ENCODE measurements around the gene ANKMY1.

Gene ANKMY1

DNA sequence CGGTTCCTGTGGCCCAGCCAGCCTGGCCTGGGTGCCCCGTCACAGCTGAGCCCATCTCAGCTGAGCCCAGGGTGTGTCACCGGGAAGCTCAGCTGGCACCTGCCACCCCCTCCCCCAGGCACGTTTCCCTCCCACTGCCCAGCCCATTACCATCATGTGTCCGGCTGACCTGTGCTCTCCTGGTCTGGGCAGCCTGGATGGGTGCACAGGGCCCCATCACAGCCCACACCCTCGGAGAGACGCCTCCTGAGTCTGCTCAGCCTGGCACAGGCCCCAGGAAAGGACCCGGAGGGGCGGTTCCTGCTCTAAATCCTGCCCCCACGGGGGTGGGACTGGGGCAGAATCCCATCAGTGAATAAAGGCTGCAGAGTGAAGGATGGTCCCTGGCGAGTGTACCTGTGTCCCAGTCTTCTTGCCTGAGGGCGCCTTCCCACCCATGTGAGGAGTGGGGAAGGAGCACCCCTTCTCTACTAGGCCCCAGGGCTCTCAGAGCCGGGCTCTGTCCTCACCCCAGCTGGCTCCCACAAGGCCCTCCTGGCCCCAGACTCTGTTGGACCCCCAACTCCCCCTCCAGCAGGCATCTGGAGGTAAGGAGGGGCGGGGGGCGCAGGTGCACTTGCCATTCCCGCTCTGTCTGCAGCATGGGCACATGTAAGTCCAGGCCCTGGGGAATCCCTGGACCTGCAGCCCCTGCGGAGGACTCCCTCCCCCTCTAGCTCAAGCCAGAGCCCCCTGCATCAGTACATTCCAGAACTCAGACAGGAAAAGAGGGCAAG is 101.2 kb downstream of the ANKMY1 start:
- DNase-seq, result no peak

DNA sequence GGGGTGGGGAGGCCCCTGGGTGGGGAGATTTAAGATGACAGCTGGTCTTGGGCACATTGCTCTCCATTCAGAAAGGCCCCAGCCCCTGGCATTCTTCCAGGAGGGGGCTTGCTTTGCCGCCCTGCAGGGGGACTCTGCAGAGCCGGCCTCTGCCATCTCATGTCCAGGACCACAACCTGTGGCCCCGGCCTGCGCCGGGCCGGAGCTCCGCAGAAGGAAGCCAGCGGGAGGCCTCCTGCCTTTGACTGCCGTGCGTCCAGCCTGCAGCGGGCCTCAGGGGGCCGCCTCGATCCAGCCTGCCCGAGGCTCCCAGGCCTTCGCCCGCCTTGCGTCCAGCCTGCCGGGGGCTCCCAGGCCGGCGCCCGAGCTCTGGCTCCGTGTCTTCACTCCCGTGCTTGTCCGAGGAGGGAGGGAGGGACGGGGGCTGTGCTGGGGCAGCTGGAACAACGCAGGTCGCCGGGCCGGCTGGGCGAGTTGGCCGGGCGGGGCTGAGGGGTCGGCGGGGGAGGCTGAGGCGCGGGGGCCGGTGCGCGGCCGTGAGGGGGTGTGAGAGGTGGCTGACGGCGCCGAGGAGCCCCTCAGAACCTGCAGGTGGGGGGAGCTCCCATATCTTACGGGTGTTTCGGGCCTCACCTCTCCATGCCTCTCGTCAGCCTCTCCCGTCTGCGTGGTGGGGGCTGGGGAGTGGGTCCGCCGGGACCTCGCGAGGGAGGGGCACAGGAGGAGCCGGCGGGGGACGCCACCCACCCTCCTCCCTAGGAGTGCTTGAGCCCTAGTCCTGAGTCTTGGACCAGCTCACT is 101.9 kb downstream of the ANKMY1 start:
- no peak for DNase-seq

DNA sequence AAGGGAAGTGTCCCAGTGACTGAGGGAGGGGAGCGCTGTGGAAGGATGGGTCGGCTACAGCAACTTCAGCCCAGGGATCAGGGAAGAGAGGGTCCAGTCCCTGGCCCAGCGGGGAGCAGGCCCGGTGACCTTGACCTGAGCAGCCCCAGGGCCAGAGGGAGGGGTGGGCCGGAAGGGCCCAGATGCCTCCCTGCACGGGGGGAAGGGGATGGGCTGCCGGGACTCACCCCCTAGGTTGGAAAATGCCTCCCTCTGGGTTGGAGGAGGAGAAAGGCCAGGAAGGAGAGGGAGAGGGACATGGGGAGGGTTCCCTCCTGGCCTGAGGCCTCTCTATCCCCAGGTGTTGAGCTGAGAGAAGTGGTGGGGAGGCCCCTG is 102.5 kb downstream of the ANKMY1 start:
- DNase-seq, result no peak

DNA sequence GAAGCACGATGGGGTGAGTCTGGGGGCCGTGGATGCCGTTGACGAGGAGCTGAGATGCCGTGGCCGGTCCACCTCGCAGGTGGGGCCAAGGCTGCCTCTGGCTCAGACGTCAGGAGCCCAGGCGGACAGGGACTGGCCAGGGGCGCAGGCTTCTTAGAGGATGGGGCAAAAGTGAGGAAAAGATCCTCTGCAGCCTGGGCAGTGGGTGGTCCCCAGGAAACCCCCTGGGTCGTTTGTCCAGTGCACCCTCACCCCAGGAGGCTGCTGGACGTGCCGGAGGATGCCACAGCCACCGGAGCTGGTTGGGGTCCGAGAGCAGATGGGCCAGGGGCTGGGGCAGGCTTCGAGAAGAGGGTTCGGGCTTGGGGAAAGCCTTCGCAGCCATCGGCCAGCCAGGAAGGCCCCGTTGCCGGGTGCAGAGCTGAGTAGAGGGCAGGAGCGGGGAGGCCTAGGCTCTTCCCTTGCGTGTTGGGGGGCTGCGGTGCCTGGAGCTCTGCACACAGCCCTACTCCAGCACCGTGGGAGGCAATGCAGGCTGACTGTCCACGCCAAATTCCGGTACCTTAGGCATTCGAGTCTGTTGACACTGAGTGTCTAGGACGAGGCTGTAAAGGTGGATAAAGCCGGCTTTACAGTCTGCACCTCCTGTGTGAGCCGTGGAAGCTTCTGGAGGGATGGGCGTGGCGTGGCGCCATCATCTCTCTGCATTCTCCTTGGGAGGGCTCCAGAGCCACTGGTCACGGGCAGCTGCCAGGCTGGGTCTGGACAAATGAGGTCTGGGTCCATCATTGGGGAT is 103.5 kb downstream of the ANKMY1 start:
- DNase-seq, result peak; percentile 77

DNA sequence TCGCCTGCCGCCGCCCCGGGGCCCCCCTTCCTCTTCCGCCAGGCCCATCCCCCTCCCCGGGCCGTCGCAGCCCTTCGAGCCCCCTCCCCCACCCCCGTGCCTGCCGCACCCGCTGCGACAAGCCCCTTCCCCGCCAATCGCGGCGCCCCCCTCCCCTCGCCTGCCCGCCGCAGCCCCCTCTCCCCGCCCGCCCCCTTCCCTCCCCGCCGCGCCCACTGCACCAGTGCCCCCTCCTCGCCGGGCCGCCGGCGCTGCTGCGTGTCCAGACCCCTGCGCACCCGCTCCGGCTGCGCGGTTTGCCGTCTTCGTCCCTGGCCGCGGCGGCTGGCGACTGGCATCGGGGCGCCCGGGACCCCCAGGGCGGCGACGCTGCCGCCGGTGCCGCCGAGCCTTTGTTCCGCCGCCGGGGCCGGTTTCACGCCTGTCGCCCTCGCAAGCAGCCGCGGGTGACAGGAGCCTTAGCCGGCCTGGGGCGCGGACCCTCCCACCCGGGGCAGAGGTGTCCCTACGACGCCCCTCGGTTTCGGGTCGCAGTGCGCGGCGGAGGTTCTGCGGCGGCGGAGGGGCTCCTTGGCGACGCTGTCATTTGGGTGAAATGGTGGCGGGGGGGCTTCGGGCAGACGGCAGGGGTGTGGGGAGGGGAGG is 104.2 kb downstream of the ANKMY1 start:
- no peak for DNase-seq

DNA sequence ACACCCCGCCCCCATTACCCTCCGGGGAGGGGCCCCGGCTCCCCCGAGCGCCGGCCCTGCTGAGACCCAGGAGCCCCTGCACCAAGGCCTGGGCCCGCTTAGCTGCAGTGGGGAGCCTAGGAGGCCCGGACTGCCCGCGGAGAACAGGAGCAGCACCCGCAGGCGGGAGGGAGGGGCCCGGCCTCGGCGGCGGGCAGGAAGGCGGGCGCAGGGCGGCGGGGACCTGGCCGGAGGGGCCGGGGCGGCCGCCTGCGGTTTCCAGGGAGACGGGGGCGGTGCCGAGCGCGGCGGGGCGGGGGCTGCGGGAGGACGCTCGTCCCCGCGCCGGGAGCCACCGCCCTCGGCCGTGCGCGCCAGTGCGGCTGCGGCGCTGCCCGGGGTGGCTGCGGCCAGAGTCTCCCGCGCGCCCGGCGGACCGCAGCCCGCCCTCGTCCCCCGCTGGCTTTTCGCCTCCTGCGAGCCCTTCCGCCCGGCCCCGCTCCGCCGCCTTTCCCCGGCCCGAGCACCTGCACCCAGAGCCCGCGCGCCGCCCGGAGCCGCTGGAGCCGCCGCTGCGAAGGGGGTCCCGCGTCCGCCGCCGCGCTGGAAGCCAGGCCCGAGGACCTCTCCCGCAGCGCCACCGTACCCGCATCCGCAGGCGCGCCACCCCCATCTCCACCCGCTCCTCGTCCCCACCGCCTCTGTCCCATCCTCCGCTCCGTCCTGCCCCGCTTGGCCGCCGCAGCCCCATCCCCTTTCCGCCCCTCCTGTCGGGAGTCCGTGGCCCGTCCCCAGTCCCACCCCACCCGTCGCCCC is 105.1 kb downstream of the ANKMY1 start:
- peak; percentile 65 for DNase-seq

DNA sequence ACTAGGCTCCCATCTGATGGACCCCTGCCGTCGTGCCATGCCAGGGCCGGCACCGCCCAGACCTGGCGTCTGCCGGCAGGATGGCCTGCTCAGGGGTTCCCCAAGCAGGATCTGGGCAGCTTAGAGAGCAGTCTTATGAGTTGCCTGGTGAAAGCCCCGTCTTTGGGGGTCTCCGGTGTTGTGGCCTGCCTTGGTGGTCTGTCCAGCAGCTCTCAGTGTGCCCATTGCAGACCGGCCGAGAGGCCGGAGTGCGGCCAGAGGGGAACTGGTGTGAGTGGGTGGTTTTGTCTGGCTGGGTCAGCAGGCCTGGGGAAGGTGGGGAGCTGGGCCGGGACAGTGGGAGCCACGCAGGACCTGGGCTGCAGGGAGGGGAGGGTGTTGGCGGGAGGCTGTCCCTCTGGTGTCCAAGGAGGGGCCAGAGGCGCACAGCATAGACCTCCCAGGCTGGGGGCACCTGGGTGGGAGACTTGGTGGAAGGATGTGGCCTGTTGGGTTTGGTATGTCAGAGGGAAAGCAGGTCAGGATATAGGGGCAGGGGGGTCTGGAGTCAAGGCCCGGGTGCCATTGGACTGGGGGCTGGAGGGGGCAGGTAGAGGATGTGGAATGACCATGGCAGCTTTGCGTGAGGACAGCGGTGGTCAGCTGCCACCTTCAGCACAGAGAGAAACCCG is 105.9 kb downstream of the ANKMY1 start:
- no peak for DNase-seq

DNA sequence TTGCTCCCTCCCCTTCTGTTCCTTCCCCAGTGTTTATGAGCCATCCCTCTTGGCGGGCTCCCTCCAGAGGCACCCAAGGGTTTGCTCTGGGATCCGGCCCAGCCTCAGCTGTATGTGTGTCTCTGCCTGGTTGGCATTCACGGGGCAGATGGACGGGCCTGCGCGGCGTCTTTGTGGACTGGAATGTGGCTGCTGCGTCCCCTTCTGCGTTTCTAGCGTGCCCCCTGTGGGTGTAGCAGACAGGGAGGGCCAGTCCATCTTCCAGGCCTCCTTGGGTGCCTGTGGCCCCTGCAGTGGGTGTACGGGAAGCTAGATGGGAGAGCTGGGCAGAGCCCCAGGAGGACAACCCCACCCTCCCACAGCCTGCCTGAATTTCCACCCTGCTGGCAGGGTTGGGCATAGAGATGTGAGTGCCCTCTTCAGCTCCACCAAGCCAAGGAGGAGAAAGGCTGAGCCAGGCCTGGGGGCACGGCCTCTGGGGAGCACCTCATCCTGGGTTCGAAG is 106.6 kb downstream of the ANKMY1 start:
- no peak for DNase-seq

DNA sequence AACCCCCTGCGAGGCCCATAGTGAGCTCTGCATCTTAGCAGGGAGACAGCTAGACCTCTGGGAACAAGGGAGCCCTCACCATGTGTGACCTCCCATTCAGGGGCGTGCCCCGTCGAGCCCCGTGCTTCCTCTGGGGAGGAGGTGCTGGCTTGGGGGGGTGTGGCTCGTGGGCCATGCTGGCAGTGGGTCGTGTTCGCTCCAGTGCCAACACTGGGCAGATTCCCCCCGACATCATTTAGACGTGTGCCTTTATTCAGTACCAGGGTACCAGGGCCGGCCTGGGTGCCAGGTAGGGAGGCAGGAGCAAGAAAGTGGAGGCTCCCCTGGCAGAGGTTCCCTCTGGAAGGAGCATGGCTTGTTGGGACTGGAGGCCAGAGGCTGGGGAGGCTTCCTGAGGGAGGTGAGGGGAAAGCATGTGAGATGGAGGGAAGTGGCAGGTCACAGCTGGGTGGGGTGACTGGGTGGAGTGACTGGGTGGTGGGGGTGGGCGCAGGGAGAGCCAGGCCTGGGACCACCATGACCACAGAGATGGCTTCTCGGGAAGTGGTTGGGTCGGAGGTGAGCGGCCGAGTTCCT is 107.2 kb downstream of the ANKMY1 start:
- DNase-seq, result no peak

DNA sequence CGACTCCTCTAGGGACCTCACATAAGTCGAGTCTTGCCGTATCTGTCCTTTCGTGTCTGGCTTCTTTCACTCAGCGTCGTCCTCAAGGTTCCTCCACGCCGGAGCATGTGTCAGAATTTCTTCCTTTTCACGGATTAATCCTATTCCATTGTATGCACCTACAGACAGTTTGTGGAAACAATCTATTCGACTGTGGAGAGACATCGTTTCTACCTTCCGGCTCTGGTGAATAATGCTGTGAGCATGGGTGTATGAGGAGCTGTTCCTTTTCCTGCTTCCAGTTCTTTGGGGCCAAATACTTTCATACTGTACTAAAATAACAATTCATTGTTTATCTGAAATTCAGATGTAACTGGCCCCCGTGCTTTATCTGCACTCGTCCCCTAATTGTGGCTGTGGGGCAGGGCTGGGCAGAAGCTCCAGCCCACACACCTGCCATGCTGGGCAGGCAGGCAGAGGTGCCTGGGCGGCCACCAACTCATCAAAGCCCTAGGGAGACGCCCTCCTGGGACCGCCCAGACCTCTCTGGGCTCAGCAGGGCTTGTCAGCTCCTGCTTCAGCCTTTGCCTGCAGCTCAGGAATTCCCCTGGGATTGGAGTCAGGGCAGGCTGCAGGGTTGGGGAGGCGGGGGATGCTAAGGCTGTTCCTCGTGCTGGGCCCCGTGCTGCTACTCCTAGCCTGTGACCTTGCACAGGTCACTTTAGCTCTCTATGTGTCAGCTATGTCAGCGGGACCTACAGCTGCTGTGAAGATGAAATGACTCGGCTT is 107.8 kb downstream of the ANKMY1 start:
- no peak for DNase-seq

DNA sequence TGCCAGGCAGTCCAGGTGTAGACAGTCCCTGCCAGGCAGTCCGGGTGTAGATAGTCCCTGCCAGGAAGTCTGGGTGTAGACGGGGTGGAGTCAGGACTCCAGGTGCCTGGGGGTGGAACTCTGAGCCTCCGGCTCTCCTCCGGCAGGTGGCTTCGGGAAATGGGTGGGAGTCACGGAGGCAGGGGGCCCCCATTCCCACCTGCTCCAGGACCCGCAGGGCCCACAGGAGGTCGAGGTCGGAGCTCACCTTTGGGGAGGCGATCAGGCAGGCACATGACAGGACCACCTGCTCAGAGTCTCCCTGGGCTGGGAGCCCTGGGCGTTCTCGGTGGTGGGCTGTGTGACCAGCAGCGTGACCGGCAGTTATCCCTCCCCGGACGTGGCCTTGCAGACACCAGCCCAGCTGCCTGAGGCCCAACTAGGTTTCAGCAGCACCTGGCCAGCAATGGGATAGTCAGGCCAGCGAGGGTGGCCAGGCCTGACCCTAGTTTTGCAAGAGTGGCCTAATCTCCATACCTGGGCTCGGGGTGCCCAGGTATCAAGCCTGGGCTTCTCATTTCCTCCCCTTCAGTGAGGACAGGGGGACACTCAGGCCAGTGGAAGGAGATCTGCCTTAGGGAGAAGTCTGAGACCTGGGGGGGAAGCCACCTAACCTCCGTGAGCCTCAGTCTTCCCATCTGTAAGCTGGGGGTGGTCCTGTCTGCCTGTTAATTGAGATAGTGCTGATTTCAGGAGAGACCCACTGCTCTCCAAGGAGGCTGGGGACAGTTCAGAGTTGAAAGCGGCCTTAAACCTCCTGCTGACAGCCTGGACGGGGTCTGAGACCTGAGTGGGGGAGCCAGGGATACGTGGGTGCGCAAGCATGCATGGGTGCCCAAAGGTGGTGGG is 109.2 kb downstream of the ANKMY1 start:
- no peak for DNase-seq

DNA sequence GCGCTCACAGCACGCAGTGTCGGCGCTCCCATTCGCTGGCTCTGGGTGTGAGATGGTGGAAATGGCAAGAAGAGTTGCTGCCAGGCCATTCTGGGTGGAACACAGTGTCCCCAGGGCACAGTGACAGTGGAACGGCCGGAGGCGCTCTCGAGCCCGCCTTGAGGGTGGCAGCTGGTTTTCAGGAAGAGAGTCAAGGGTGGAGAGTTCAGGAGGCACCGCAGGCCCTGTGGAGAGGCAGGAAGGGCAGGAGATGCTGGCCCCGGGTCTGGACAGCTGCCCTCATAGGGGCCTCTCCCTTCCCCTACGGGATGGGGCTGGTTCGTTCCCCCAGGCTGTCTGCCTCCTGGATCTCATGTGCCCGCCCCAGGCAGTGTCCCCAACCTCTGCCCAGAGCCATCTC is 109.9 kb downstream of the ANKMY1 start:
- no peak for DNase-seq

DNA sequence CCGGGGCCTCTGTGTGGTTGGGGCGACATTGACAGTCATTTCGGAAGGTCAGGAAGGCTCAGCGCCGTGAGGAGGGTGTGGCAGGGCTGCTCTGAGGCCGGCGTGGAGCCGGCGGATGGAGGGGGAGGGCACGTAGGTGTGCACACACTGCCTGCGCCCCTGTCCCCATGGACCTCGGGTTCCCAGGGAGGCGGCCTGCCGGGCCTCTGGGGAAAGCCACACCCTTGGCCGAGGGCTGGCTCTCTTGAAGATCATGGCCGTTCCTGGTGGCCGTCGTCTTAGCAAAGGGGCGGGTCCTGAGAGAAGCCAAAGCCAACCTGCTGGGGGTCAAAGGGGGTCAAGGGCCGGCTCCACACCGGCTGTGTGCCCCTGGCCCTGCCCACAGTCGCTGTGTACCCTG is 110.5 kb downstream of the ANKMY1 start:
- no peak for DNase-seq

DNA sequence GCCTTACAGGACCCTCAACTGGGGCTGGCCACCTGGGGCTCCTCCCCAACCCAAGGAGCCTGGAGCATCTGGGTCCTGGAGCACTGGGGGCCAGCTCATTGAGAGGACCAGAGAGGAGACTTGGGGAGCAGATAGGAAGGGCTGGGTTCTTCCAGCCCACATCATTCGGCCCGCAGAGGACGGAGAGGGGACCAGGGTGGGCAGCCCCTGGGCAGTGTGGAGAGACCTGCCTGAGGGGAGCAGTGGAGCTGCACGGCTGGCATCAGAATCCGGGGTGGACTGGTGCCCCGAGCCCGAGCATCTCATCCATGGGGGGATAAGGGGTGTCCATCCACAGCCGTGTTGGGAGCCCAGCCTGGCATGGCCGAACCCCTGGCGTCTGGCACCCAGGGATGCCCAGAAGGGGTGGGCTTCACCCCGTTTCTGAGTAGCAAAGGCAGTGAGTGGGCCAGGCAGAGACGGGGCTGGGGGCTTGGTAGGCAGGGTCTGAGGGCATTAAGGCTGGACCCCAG is 111.1 kb downstream of the ANKMY1 start:
- DNase-seq, result no peak

DNA sequence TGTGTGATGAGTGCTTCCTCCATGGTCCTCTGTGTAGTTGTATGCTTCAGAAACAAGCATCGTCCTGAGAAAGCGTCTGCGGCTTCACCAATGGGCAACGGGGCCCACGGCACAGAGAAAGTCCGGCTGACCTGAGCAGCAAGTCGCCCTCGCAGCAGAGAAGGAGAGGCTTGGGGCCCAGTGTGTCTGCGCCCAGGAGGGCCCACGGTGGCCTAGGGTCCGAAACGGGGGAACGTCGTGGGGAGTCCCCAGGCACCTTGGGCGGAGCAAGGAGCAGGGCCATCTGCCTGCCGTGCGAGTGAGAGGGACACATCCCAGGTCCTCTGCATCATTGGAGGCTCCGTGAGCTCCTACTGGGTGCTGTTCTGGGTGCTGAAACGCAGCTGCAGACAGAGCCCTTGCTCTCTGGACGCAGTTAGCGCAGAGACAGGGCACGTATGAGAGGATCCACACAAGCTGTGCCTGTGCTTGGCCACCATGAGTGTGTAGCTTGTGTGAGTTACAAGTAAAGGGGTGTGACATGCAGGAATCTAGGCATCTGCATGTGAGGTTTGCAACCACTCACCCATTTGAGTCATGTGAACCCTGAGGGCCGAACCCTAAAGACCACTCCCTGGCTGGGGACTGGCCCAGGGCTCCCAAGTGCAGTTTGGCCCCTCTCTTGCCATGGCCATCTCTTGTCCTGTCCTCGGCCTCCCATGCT is 111.7 kb downstream of the ANKMY1 start:
- no peak for DNase-seq

DNA sequence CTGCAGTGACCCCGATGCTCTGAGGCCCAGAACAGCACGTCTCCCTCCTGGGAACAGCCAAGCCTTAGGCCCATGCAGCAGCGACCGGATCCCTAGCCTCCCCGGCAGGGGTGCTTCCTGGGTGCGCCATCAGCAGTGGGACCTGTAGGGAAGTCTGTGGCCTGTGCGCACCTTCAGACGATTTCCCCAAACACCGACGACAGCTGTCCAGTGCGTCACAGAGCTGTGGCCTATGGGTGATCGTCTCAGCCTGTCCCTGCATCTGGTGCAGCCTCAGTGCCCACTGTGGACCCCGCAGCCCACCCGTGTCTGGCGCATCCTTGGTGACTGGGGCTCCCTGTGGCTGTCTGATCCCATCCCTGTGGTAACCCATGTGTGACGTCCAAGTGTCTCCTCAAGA is 113.3 kb downstream of the ANKMY1 start:
- DNase-seq, result no peak

DNA sequence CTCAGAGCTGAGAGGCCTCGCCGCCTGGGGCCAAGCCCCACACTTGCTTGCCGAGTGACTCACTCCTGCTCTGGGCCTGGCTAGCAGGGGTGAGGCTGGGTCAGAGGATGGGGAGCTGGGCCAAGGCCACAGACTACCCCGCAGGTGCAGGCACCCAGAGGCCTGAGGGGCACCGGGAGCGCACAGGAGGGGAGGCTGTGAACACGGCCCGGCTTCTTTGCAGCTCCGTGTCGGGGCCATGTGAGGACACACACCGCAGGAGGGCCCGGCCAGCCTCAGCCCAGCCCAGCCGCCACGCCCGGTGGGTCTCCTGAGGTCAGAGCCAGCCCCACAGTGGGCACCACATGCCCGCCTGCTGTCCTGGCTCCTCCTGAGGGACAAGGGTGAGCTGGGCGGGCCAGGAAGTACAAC is 113.9 kb downstream of the ANKMY1 start:
- DNase-seq, result no peak

Data from retina (tissue), 1 donor.